ENCODE measurements around the gene PRKCE. TPM values are rescaled to one million over a fixed set of nuclear protein-coding genes. Genes with fewer than 3 reads are reported as not detected.

PRKCE gene
- total RNA-seq, 1 experiment from 2014 or later, result 14.0 TPM

GRCh38 chr2:45981384-45981930 lies 330.0 kb downstream of the PRKCE start:
- ATAC-seq (no peak), DNase-seq (ENCODE audit: low read depth, low spot score) (no peak)
- no peaks in the 10 kb centered on the region for H3K27me3 ChIP-seq (ENCODE audit: control insufficient read depth, insufficient read depth, low read length)
- no peaks in the 10 kb centered on the region for H3K36me3 ChIP-seq (ENCODE audit: control insufficient read depth, insufficient read depth, low read length)
- CTCF ChIA-PET, result no interaction called here
- H3K27ac ChIP-seq (ENCODE audit: low read length), result no peak overlapping the region
- H3K4me1 ChIP-seq (ENCODE audit: control insufficient read depth, insufficient read depth, low read length), result no peaks in the 10 kb centered on the region
- no peak for TF ChIP-seq CTCF (IDR thresholded peaks at IDR 0.05)
- TF ChIP-seq TCF7L2 (IDR thresholded peaks at IDR 0.05; ENCODE audit: low read depth, low read length), result no peak
- no peak for TF ChIP-seq POLR2AphosphoS5 (IDR thresholded peaks at IDR 0.05; ENCODE audit: low read depth, low read length)
- TF ChIP-seq, protein P1, sequence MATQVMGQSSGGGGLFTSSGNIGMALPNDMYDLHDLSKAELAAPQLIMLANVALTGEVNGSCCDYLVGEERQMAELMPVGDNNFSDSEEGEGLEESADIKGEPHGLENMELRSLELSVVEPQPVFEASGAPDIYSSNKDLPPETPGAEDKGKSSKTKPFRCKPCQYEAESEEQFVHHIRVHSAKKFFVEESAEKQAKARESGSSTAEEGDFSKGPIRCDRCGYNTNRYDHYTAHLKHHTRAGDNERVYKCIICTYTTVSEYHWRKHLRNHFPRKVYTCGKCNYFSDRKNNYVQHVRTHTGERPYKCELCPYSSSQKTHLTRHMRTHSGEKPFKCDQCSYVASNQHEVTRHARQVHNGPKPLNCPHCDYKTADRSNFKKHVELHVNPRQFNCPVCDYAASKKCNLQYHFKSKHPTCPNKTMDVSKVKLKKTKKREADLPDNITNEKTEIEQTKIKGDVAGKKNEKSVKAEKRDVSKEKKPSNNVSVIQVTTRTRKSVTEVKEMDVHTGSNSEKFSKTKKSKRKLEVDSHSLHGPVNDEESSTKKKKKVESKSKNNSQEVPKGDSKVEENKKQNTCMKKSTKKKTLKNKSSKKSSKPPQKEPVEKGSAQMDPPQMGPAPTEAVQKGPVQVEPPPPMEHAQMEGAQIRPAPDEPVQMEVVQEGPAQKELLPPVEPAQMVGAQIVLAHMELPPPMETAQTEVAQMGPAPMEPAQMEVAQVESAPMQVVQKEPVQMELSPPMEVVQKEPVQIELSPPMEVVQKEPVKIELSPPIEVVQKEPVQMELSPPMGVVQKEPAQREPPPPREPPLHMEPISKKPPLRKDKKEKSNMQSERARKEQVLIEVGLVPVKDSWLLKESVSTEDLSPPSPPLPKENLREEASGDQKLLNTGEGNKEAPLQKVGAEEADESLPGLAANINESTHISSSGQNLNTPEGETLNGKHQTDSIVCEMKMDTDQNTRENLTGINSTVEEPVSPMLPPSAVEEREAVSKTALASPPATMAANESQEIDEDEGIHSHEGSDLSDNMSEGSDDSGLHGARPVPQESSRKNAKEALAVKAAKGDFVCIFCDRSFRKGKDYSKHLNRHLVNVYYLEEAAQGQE (IDR thresholded peaks at IDR 0.05; ENCODE audit: insufficient read depth in 1 of 2, low read depth in 2 of 2, low read length in 1 of 2), result no peak
- no peak for TF ChIP-seq SIN3A (IDR thresholded peaks at IDR 0.05; ENCODE audit: borderline replicate concordance, insufficient read depth, low read depth, low read length)
- in situ Hi-C loops (cut with HindIII; ENCODE audit: low pct_unique_long_range_greater_than_20kb, low sequenced_read_pairs) (no loop called here), intact Hi-C loops (cut with micrococcal nuclease; ENCODE audit: unreplicated experiment) (no loop called here)
- H3K4me3 ChIP-seq (ENCODE audit: low read depth in 2 of 2, low read length in 2 of 2), result no peak overlapping the region
- H3K9me3 ChIP-seq (ENCODE audit: control insufficient read depth, insufficient read depth, low read depth, low read length), result no peaks in the 10 kb centered on the region
- POLR2A ChIA-PET, result no interaction called here
- BruUV-seq (replicated peaks), result no TSS peak

- TF ChIP-seq, protein P1 (IDR thresholded peaks at IDR 0.05; ENCODE audit: insufficient read depth in 1 of 2, low read depth in 2 of 2, low read length in 1 of 2), result no peak
- TF ChIP-seq POLR2AphosphoS5 (IDR thresholded peaks at IDR 0.05; ENCODE audit: low read depth, low read length) (no peak), SIN3A (IDR thresholded peaks at IDR 0.05; ENCODE audit: borderline replicate concordance, insufficient read depth, low read depth, low read length) (no peak), CTCF (IDR thresholded peaks at IDR 0.05) (no peak), TCF7L2 (IDR thresholded peaks at IDR 0.05; ENCODE audit: low read depth, low read length) (no peak)
- ChIA-PET POLR2A (no interaction called here), CTCF (no interaction called here)
- DNase-seq (ENCODE audit: low read depth, low spot score), result no peak
- in situ Hi-C loops (cut with HindIII; ENCODE audit: low pct_unique_long_range_greater_than_20kb, low sequenced_read_pairs) (no loop called here), intact Hi-C loops (cut with micrococcal nuclease; ENCODE audit: unreplicated experiment) (no loop called here)
- Histone ChIP-seq H3K4me1 (ENCODE audit: control insufficient read depth, insufficient read depth, low read length) (no peaks in the 10 kb centered on the region), H3K27me3 (ENCODE audit: control insufficient read depth, insufficient read depth, low read length) (no peaks in the 10 kb centered on the region), H3K27ac (ENCODE audit: low read length) (no peak overlapping the region), H3K36me3 (ENCODE audit: control insufficient read depth, insufficient read depth, low read length) (no peaks in the 10 kb centered on the region), H3K9me3 (ENCODE audit: control insufficient read depth, insufficient read depth, low read depth, low read length) (no peaks in the 10 kb centered on the region), H3K4me3 (ENCODE audit: low read depth in 2 of 2, low read length in 2 of 2) (no peak overlapping the region)
- no peak for ATAC-seq
- BruUV-seq (replicated peaks), result no TSS peak
Measured at GRCh38 chr2:45982096-45982495, 330.6 kb downstream of the PRKCE start.
